NCI-H128 (cell line): Measurements from ENCODE around the gene ECSIT.
A peak's percentile ranks its signal among the peaks of the same experiment; 100 is the strongest.

ENCODE experiments used
- DNase-seq: peaks from one replicate; lab custom pipeline; 2025; ENCODE audit not compliant: unreplicated experiment; lab: John Stamatoyannopoulos, UW

The ECSIT gene

DNA sequence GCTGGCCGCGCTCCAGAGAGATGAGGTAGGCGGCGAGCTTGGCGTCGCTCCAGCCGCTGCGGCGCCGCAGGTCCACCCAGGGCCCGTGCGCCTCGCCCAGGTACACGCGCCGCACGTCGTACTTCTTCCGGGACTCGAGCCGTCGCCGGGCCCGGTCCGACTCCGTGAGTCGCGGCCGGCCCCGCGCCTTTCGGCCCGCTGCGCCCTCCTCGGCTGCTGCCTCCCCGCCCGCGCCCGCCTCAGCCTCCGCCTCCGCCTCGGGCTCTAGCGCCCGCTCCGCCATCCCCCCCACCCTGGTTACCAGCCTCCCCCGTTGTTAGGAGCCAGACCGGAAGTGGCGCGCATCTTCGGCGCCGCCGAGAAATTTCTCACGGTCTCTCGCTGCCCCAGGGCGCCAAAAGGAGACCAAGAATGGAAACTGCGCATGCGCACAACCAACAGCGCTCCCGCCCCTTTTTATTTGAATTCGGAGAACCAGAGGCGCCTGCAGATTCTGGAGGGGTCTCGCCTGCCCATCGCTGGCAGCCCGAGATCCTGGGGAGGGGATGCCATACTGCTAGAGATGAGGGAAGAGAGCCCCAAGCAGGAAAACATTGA, 23.3 kb downstream of the ECSIT start, which contains the start of gene ZNF653:
Gene ZNF653, minus strand, starts transcription at position 336 of the 597 bp plus-strand sequence. Its CDS starts 53 bp downstream, at position 283.
- DNase-seq, result peak; percentile 98

DNA sequence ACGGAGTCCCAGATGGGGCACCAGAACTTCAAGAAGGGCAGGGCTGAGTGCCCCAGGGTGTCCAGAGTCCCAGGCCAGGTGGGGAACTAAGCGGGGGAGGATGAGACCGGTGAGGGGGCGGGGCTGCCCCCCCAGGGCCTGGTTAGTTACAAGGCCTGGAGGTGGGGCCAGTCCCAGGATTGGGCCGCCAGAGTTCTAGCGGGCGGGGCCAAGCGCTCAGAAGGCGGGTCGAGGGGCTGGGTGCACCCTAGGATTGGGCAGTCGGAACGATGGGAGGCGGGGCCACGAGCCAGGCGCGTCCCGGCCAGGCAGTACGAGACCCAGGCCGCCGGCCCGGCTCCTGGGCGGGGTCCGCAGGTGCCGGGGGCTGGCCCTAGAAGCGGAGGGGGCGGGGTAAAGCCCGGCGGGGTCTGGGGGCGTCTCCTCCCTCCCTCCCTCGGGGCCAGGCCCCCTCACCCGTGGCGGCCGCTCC, 23.9 kb downstream of the ECSIT start:
- DNase-seq, result peak; percentile 96

DNA sequence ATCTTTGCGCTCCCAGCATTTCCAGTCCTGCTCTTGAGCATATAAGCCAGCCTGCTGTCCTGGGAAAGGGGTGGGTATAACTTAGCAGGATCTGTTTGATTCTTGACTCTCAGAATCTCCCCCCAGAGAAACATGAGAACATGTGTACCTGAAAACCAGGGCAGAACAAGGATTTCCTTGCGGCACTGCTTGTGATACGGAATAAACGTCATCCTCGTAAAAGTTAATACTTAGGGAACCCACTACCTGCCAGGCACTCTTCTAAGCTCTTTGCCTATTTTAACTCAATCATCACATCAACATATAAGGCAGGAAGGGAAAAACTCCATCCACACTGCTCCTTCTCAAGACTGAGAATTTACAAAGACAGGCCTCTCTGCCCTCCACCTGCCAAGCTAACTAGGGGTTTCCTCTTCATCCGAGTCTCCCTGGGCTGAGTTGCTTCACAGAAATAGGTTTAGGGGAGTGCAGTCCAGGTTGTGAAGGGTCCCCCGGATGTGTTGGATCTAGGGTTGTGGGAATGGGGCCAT, 24.4 kb downstream of the ECSIT start:
- DNase-seq, result no peak

DNA sequence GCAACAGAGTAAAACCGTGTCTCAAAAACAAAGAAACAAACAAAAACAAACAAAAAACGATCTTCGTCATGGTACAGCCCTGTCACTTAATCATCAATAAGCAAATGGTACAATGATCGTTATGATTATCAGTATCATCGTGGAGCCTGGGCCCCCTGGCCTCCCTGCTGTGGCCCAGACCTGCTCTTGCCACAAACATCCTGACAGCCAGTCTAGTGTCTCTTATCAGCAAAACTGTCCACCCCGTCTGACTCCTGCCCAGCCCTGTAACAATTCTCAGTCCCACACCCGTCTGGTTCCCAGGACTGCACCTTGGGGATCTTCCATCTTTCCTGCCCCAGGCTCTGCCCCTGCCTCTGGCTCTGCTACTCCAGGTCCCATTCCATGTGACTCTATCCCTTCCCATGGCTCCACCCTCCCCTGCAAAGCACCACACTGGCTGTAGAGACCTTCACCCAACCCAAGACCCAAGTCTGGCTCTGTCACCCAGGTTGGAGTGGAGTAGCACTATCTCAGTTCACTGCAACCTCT, 29.0 kb downstream of the ECSIT start:
- no peak for DNase-seq

DNA sequence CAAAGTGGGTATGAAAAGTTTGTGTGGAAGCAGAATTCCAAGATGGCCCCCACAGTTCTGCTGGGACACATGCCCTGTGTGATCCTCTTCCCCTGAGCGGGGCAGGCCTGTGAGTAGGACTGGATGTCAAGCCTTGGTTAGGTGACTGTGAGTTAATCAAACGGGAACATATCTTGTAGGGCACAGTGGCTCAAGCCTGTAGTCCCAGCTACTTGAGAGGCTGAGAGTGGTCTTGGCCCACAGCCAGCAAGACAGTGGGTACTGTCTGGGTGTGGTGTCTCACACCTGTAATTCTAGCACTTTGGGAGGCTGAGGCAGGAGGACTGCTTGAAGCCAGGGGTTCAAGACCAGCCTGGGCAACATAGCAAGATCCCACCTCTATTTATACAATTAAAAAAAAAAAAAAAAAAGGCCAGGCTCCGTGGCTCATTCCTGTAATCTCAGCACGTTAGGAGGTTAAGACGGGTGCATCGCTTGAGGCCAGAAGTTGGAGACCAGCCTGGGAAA, 29.7 kb downstream of the ECSIT start:
- no peak for DNase-seq

DNA sequence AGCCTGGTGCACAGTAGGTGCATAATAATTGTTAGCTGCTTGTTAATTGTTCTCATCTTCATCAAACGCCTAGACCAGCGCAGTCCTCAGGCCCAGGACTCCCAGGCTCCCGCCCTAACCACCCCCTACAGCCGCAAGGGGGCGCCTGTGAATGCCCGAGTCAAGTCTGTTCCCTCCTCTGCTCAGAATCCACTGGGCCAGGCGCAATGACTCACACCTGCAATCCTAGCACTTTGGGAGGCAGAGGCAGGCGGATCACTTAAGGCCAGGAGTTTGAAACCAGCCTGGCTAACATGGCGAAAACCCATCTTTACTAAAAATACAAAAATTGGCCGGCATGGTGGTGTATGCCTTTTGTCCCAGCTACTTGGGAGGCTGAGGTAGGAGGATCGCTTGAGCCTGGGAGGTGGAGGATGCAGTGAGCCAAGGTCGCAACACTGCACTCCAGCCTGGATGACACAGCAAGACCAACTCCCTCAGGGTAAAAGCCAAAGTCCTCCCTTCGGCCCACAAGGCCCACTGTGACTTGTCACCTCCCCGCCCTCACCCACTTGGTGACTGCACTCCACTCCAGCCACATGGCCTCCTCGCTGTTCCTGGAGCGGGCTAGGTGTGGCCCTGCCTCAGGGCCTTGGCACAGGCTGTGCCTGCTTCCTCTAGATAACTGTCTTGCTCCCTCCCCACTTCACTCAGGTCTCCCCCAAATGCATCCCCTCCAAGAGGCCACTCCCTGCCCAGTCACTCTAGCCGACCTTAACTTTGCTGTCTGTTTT, 32.4 kb downstream of the ECSIT start:
- peak; percentile 30 for DNase-seq

DNA sequence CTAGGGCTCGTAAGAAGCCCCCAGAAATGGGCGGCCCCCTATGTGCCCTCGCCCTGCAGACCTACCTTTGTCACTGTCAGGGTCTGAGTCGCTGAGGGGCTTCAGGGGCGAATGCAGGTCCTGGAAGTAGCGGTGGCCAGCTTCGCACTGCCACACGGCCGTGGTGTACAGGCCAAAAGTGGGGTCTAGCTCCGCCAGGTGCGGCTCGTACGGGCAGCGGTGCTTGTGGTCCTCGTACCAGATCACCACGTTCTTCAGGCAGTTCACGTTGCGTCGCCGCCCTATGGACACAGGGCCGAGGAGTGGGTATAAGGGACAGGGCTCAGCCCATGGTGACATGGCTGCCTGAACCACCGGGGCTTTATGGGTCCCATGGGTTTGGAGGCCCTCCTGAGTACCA, 33.0 kb downstream of the ECSIT start:
- DNase-seq, result no peak

DNA sequence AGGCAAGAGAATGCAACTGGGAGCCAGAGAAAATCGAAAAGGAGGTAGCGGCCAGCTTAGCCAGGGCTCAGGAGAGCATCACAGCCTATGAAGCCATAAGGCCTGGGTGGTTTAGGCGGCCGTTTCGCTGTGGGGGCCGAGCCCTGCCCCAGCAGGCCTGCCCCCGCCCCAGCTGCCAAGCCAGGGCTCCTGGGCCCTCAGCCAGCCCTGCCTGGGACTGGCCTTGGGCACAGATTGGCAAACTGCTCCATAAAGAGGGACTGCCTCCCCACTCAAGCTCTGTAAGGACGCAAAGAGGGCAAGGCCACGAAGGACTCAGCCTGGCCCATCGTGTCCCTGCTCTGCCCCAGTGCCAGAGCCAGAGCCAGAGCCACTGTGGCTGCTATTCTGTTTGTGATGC, 33.5 kb downstream of the ECSIT start:
- no peak for DNase-seq

DNA sequence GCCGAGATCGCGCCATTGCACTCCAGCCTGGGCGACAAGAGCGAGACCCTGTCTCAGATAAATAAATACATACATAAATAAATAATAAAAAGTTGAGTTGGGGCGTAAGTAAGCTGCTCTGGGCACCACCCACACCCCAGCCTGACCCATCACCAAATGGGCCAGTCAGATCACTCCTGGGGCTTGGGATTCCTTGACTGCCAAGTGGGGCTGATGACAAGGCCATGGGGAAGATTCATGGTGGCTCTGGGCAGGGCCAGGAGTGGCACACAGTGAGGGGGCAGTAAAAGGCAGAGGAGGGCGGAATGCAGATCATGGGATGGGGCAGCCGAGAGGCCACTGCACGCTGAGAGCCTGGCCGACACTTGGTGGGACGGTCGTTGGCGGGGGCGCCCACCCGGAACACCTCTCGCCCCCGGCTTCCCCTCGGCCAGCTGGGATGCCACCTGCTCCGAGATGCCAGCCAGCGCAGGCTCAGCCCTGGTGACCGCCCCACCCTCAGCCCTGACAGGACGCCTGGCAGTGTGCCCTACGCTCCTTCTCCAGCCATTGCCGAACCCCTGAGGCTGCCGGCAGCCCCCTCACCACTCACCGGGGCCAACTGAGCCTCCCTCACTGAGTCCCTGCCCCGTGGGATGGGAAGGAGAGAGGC, 34.2 kb downstream of the ECSIT start:
- DNase-seq, result no peak

DNA sequence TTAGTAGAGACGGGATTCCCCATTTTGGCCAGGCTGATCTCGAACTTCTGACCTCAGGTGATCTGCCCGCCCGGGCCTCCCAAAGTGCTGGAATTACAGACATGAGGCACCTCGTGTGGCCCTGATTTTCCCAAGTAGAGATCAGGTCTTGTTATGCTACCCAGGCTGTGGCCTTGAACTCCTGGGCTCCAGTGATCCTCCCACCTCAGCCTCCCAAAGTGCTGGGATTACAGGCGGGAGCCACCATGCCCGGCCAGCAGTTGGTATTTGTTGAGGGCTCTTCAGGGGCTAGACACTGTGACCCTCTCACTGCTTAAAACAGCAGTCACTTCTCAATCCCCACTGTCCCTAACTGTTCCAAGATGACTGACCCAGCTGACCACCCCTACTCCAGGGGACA, 39.6 kb downstream of the ECSIT start:
- no peak for DNase-seq

DNA sequence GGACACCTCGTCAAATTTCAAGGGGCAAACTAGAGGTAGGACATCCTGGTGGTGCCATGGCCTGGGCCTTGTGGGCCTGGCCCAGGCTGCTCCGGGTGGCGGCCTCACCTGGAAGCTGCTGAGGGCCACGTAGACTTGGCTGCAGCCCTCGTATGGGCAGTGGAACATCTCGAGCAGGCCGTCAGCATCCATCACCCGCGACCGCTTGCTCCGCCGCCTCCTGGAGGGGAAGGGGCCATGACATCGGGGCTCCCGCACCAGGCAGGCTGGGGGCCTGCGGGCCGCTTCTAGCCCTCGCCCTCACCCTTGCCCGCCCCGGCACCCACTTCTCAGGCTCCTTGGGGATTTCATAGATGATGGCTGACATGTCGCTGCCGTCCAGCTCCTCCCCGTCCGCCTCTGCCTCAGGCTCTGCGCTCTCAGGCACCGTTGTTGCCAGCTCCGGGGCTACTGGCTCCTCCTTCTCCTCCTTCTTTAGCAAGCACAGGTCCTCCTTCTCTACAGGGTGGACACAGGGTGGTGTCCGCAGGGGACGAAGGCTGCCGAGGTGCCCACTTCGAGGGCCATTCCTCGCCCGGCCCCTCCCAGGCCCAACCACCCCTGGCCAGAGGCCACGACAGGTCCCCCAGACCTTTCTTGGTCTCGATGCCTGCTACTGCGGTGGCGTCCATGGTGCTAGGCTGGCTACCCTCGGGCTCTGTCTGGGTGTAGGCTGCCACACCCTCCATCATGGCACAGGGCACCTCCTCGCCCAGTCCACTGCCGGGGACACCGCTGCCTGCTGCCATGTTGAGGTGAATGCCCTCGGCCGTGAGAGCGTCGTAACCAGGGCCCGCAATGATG, 42.1 kb downstream of the ECSIT start:
- DNase-seq, result no peak

DNA sequence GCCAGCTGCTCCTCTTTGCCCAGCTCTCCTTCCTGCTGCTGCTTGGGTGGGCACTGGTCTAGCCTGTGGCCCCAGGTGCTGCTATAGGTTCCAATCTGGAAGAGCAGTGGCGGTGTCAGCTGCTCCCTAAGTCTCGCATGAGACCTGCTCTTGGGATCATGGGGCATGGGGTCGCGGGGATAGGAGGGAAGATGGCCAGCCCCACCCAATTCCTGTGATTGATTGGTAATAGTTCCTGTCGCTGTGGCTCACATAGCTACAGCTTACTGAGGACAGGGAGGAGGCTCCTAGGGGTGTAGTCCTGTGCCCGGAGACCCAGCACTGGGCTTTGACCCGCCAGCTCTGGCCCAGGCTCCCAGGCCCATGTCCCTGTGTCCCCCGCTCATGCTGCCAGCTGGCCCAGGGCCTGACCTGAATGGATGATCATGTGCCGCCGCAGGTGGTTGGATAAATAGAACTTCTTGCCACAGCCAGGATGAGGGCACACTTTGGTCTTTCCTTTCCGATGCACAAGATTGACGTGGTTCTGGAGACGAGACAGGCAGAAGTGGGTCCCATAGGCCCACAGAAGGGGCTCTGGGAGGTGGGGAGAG, 43.6 kb downstream of the ECSIT start:
- no peak for DNase-seq

DNA sequence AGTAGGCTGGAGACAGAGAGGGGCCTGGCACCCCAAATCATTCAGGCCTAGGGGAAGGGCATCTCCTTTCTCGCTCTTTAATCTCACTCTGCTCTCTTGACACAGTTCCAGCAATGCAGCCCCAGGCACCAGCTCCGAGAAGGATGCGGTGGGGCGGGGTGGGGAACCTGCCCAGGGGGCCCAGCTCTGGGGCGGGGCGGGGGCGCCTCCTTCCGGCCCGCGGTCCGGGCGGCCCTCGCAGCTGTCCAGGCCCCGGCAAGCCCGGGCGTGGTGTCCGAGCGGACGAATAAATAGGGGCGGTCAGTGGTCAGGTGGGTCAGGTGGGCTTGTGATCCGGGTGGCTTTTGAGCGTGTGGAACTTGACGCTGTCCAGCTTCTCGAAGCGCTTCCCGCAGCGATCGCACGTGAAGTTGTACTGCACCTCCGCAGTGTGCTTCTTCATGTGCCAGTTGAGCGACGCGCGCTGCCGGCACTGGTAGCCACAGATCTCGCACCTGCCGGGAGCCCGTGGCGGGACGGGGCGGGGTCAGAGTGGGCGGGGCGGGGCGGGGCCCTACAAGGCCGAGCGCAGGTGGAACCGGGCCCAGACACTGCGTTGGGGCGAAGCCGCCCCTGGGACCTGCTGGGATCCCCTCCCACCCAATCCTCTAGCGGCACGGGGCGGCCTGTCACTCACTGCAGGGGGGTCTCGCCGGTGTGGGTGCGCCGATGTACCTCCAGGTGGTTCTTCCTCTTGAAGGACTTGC, 45.4 kb downstream of the ECSIT start:
- no peak for DNase-seq

DNA sequence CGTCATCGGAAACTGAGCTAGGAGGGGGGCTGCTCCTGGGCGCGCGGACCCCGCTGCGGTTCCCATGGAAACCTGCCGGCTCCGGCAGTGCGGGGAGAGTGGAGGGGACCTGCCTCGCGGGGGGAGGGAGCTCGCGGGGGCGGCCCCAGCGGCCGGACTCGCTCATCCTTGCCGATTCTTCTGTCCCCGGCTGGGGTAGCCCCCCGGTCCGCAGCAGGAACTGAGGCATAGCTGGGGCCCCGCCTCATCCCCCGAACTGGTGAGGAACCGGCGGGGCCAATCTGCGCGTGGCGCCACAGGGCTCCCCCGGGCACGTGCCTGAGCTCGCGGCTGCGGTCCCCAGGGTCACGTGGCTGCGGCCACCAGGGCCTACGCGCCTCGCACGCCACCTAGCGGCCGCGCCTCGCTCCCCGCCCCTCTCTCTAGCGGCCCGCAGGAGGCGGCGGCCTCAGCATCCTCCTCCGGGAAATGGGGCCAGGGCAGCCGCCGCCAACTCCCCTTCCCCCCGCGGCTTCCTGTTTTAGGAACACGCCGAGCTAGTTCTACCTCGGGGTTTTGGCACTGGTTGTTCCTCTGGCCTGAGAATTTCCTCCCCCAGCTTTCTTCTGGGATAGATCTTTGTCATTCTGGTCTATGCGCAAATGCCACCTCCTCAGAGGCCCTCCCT, 46.4 kb downstream of the ECSIT start:
- peak; percentile 56 for DNase-seq

DNA sequence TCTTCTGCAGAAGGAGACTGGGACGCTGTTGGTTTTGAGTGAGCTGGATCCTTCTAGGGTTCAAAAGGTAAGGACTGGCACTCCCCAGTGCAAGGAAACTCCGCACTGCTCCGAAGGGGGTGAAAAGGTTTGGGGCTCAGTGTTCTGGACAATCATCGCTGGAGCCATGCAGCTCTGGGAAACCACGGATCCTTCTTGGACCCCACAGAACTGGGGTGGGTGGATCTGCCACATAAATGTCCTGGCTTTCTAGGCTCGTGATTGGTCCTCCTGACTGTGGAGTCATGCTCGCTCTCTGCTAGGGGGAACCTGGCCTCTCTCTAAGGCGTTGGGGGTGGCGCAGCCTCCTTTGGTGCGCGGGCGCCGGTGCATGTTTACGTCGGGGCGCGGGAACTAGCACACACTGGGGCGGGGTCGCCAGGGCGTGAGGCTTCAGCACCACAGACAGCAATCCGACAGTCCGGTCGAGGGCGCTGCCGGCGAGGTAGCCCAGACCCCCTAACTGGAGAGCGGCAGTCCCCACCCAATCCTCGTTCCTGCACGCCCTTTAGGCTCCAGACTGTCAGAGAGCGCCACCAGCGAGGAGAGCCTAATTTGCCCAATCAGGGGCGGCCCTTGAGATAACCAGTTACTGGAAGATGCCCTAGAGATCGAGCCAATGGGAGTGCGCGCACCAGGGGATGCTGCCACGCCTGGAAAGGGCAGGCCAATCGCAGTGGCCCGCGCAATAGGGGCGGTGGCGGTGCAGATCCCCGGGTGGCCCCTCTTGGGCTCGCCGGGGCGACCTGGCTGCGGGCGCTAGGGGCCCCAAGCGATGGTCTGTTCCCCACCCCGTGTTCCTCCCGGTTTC, 47.2 kb downstream of the ECSIT start:
- DNase-seq, result peak; percentile 92

DNA sequence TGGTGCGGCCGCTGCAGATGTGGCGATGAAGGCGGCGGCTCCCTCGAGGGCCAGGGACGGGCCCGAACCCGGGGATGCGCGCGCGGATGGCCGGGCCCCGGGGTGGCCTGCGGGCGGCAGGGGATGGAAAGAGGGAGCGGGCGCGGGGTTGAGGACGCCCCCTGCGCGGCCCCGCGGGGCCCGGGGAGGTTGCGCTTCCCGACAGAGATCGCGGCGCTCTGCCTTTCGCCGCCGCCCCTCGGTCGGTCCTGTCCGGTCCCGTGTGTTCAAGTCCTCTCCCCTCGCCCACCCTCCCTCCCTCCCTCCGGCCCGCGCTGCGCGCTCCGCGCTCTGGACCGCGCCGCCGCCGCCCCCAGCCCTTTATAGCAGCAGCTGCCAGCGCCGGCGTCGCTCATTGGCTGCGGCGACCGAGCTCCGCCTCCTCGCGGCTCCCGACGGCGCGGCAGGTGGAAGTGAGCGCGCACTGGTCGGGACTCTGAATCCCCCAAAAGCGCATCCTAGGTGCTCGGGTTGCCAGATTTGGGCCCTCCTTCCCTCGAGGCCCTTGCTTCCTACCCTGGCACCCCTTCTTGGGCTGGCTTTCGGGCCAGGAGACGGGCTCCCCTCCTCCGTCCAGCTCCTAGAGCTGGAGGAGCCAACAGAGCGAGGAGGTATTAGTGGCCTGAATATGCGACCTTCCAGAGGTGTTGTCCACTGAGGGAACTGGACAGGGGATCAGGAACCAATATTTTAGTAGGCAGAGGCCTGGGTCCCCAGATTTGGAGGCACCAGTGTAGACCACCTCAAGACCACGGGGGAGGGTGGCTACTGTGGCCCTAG, 48.0 kb downstream of the ECSIT start, which contains the start of gene ELAVL3:
Gene ELAVL3, minus strand, starts transcription at position 332 of the 819 bp plus-strand sequence. CDS start 438 bp downstream, outside the sequence.
- peak; percentile 44 for DNase-seq
